GM18502 (cell line): ENCODE data around the gene SH3RF3.

Experiments used
- ATAC-seq: cut with Tn5 transposase; IDR thresholded peaks from one replicate; pipeline ENCODE4 v1.9.1; 2021; ENCODE audit warnings: mild to moderate bottlenecking; ENCODE audit not compliant: unreplicated experiment, poor library complexity

The SH3RF3 gene

DNA sequence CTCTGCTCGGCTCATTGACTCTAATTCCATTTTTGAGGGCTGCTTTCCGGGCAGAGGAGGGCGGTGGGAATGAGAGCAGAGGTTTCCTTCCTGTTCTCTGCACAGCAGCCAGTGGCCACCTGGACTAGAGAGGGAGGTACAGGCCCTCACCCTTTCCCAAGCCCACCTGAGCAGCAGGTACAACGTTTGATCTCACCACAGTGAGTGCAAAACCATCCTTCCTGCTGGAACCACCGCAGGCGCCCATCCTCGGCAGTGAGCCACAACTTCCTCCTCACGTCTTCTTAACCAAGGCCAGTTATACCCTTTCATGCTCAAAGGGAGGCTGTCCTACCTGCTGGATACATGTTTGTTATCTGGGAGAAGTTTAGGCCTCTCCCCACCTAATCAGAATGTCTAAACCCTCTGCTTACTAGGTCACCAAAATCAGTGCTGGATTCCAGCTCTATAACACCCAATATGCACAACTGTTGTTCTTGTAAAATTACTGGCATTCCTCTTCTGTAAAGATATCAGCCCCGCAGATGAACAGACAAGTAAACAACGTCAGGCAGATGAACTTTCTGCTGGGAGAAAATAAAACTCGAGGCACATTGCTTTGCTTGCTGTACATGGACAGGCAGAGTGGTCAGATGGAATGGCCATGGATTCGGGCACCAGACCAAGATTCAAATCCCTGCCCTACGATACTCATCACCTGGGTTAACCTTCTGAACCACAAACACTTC lies 191.4 kb downstream of the SH3RF3 start:
- no peak for ATAC-seq

DNA sequence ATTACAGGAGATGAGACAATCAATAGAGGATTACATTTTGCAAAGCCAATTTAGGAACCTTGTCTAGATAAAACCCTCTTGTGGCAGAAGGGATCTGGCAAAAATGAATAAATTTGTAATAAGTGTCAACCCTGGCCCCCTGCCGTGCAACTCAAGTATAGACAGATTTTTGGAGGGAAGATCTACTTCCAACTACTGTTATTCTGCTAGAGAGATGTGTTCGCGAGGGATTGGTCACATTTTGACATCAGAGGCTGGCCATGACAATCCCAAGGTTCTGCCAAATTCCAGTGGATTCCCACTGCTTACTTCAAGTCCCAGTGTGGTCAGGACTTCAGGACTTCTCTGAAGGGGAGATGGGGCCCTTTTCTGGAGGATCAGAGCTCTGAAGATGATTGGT lies 192.6 kb downstream of the SH3RF3 start:
- ATAC-seq = no peak

DNA sequence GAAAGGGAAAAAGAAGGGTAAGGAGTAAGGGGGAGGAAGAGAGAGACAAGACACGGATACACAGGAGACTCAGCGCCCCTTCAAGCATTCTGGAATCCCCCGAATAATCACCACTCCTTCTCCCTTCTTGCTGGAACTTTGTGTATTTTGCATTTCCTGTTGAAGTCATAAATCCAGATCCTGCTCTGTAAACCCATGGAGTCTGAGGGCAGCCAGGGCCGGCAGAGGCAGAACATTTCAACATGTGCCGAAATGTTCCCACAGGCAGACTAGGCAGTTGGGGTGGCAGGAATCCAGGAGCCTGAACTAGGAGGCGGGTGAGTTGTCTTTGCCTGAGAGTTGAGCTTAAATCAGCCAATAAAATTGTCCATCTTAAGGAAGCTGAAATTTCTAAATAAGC lies 193.1 kb downstream of the SH3RF3 start:
- no peak for ATAC-seq

- ATAC-seq = no peak
Measured at GRCh38 chr2:109322641-109323040, 193.6 kb downstream of the SH3RF3 start.

- ATAC-seq = no peak
Measured at GRCh38 chr2:109324861-109325260, 195.9 kb downstream of the SH3RF3 start.

DNA sequence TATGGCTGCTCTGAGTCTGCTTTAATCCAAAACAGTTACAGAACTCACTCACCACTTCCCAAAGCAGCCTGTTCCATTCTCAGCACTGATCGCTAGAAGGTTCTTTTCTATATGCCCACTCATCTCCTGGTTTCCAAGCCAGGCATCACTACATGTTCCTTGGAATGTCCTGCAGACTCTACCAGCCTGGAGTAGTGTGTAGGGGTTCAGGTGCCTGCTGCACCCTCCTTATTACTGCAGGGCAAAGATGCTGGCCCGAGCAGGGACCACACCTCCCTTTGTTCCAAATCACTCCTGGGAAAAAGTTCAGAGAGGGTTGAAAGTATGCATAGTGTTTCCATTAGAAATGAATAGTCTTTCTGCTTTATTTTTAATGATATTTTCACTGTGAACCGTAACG lies 196.6 kb downstream of the SH3RF3 start:
- no peak for ATAC-seq

GRCh38 chr2:109326306-109326705 lies 197.3 kb downstream of the SH3RF3 start:
- no peak for ATAC-seq

DNA sequence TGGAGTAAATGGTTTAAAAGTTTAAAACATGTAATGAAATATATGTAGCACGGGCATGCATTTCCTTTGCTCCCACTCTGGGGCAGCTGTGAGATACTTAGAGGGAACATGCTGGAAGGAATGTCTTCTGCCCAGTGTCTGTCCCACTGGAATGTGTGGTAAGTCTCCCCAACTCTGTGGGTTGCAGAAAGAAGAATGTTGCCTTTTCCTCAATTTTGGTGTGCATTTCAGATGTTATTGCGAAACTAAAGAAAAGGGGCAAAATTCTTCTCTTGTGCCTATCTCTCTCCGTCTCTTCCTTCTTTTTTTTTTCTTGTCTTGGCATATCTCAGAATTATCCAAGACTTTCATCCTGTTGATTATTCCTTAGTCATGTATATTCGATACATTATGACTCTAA lies 201.1 kb downstream of the SH3RF3 start:
- no peak for ATAC-seq

GRCh38 chr2:109331081-109331480 lies 202.1 kb downstream of the SH3RF3 start:
- ATAC-seq = no peak

- ATAC-seq = peak; percentile 52
Measured at GRCh38 chr2:109331896-109332848, 203.2 kb downstream of the SH3RF3 start.

DNA sequence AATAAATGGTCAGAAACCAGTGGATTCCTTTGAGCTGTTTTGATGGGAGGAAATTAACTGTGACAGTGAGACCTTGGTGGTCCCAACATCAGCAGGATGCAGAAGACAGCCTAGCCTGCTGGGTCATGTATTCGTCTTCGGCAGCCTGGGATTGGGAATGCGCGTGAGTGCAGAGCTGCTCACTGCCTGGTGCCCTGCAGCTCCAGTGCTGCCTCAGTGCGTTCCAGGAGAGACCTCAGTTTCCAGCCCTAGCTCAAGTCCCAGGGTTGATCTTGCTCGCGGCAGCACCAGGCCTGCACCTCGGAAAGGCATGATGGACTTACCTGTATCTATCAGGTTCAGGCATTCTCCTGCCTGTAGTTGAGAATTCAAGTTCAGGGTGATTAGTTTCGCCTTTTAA lies 203.9 kb downstream of the SH3RF3 start:
- no peak for ATAC-seq

DNA sequence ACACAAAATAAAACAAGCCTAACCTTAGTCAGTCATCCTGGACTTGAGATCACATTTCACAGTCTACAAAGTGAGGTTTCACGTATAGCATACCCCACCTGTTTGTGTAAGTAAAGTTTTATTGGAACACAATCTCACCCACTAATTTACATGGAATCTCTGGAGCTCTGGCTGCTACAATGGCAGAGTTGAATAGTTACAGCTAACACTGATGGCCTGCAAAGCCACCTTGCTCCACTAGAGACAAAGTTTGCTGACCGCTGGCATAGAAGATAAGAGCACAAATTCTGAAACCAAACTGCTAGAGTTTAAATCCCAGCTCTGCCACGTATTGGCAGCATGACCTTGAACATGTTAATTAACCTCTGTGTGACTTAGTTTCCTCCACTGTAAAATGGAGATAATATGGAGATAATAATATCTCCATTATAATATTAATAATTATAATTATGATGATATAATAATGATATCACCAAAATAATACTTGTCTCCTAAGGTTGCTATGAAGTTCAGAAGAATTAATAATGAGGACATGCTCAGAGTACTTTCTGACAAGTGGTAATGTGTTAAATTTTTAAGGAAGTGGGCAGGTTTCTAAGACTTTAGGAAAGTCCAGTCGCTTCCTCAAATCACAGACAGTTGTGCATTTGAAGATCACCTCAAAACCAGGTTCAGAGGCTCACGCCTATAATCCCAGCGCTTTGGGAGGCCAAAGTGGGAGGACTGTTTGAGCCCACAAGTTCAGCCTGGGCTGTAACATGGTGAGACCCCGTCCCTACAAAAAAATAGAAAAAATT lies 204.6 kb downstream of the SH3RF3 start:
- no peak for ATAC-seq

- ATAC-seq = no peak
Measured at GRCh38 chr2:109335631-109336176, 206.7 kb downstream of the SH3RF3 start.

DNA sequence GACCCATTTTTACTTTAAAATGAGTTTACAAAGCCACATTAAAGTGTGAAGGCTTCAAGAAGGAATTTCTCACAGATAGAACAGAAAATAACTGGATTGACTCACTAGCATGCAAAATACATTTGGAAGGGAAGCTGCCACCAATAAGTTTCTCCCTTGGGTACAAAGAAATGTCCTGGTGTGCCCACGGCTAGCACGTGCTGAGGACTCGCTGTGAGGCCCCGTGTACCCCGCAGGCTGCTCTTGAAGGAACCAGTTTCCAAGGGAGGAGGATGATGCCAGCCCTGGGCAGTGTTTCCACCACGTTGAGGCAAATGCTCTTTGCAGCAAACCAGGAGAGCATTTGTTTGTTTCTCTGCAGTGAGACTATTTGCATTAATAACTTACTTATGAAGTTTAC lies 207.3 kb downstream of the SH3RF3 start:
- ATAC-seq = no peak

DNA sequence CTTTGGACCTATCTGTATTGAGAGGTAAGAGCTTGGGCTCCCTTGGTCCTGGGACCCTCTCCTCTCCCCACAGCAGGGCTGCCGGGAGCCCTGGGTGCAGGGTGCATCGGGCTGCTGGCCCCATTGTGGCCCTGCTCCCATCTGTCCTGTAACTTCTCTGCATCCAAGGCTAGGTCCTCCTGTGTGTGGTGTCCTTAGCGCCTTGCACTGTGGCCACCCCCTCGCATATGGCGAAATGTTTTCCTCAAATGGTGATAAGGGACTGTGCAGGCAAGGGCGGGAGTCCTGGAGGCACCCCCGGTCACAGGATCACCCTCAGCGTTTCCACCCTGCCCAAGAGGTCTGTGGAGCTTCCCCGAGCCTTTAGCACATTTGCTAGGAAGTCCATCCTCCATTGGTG lies 208.2 kb downstream of the SH3RF3 start:
- ATAC-seq = no peak

DNA sequence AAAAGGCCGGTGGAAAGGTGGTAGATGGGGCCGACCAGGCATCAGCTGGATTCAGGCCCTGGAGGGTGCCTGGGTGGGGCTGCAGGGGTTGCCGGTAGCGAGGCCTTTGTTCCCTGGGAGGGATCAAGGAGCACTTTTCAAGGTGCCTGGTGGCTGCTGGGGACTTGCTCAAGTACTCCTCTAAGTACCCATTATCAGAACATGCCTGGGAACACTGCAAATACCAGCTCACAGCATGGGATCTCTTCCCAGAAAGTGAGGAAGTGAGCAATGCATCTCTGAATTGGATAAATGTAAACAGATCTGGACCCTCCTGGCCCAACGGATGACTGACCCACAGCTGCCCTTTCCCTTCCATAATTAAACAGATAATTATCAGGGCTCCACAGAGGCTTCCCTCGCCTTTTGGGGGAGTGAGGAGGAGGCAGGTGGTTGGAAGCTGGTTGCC lies 210.5 kb downstream of the SH3RF3 start:
- ATAC-seq = no peak

- ATAC-seq = no peak
Measured at GRCh38 chr2:109340381-109340780, 211.4 kb downstream of the SH3RF3 start.

DNA sequence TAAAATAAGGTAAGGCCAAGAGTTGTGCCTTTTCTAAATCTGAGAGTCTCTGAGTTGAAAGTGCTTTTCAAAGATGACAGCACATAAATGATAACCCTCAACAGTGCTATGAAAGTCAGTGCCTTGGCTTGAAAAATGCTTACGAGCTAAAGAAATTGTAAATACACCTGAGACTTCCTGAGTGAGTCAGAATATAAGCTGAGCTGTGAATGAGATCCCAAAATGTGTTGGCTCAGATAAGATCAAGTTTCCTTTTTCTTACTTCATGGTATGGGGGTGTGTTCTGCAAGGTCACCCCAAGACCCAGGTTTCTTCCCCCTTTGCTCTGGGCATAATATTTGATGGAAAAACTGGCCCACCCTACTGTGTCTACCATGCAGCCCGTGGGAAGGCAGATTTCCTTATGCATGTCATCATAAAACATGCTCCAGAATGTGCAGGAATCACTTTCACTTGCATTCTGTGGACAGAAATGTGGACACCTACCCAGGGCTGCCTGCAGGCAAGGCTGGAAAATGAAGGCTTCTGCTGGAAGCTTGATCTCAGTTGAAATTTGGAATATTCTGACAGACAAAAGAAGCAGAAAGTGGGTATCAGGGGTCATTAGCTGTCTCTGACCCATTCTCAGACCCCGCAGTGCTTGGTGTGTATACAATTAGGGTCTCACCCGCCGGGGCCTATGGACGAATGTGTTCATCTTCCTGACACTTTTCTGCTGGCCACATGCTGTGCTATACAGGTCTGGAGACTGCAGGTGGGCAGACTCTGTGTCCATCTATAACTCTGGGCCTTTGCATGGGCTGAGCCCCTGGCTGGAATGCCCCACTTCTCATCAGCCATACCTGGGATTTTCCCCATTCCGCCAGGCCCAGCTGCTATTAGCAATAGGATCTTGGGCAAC lies 212.6 kb downstream of the SH3RF3 start:
- ATAC-seq = no peak

DNA sequence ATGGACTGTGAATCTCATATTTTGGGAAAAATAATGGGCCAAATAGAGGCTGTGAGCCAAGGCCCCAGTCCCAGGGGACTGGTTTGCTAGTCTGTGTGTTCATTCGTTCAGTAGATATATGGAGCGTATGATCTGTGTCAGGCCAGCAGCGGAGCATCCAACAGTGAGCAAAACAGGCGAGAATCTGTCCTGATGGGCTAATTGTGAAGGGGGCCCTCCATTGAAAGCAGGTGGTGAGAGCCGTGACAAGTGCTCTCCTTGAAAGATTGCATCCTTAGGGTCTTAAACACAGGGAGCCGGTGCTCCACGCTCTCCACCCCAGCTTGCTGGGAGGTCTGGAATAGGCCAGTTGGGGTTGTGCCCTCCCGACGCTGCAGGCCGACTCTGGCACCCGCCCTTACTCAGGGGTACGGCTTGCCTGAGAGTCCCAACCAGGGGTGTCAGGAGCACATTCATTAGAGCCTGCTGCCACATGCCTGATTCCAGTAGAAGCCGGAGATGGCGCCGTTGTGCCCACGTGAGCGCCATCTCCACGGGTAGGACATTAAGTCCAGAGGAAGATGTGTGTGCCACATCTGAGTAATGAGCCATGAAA lies 213.3 kb downstream of the SH3RF3 start:
- no peak for ATAC-seq
